CD4-positive, CD25-positive, alpha-beta regulatory T cell (primary cell): ENCODE measurements around the gene FAM228A. TPM values are rescaled to one million over a fixed set of nuclear protein-coding genes. Genes with fewer than 3 reads are reported as not detected.

Source experiments
- ATAC-seq, 2 donors: fragments of 150-1000 bp; cut with Tn5 transposase; one replicate each; pipeline ENCODE4 v1.10.0; 2021; ENCODE audit warnings: low read depth in 2 of 2, moderate number of reproducible peaks in 2 of 2, moderate library complexity in 1 of 2
- DNase-seq, 3 donors: peaks; one replicate each; pipeline versions ENCODE4 v3.0.0 to v3.0.0-alpha.2; 2012 to 2022; ENCODE audit warnings: mixed read lengths in 1 of 3
- H3K27ac ChIP-seq: one replicate; pipeline ENCODE4 v1.7.0; 2013; ENCODE audit warnings: mild to moderate bottlenecking, low read length; ENCODE audit not compliant: insufficient read depth, poor library complexity, severe bottlenecking
- H3K27me3 ChIP-seq: one replicate; pipeline ENCODE4 v1.7.0; 2013; ENCODE audit warnings: low read length; ENCODE audit not compliant: control insufficient read depth, insufficient read depth
- H3K36me3 ChIP-seq: one replicate; pipeline ENCODE4 v1.7.0; 2013; ENCODE audit warnings: mild to moderate bottlenecking, low read length, moderate library complexity; ENCODE audit not compliant: control insufficient read depth, insufficient read depth
- H3K4me1 ChIP-seq: 2 replicates; pipeline ENCODE4 v1.7.0; 2013; ENCODE audit warnings: mild to moderate bottlenecking, low read length; ENCODE audit not compliant: insufficient read depth, control insufficient read depth, poor library complexity, severe bottlenecking
- H3K4me3 ChIP-seq: one replicate; pipeline ENCODE4 v1.7.0; 2013; ENCODE audit warnings: low read depth, mild to moderate bottlenecking, low read length, moderate library complexity
- H3K9me3 ChIP-seq, 2 experiments: 1 replicate in 1 of 2; 2 replicates in 1 of 2; pipeline ENCODE4 v1.7.0; 2013; ENCODE audit warnings: low read length in 2 of 2, mild to moderate bottlenecking in 1 of 2, moderate library complexity in 1 of 2; ENCODE audit not compliant: control insufficient read depth in 2 of 2
- H3K27ac Mint-ChIP-seq, 3 donors: one replicate each; pipeline ENCODE4 v1.8.0; 2020 to 2022; ENCODE audit warnings: mild to moderate bottlenecking in 3 of 3, mixed read lengths in 3 of 3, moderate library complexity in 2 of 3
- H3K27me3 Mint-ChIP-seq: one replicate; pipeline ENCODE4 v1.8.0; 2022; ENCODE audit warnings: mild to moderate bottlenecking, mixed read lengths
- H3K36me3 Mint-ChIP-seq: one replicate; pipeline ENCODE4 v1.8.0; 2020; ENCODE audit warnings: mixed read lengths
- H3K4me1 Mint-ChIP-seq, 4 donors: one replicate each; pipeline ENCODE4 v1.8.0; 2020 to 2022; ENCODE audit warnings: mixed read lengths in 4 of 4, mild to moderate bottlenecking in 1 of 4
- H3K4me3 Mint-ChIP-seq, 4 donors: one replicate each; pipeline ENCODE4 v1.8.0; 2020 to 2022; ENCODE audit warnings: mild to moderate bottlenecking in 4 of 4, mixed read lengths in 4 of 4, moderate library complexity in 3 of 4
- H3K9me3 Mint-ChIP-seq, 7 donors: one replicate each; pipeline ENCODE4 v1.8.0; 2020 to 2022; ENCODE audit warnings: mixed read lengths in 7 of 7, mild to moderate bottlenecking in 3 of 7, moderate library complexity in 2 of 7
- polyA plus RNA-seq, 4 donors: library from polyadenylated mRNA; unstranded; fragments of 300-500 nt; fragmentation: Illumina TruSeq; gene quantifications; one replicate each; pipeline ENCODE4 v1.2.3, GENCODE V29; 2021
- total RNA-seq: library from RNA; stranded (reverse); gene quantifications from one replicate; pipeline ENCODE4 v1.2.3, GENCODE V29; 2022

Gene FAM228A
- total and polyA plus RNA-seq, 5 donors from 2014 or later: not detected

GRCh38 chr2:24233321-24233720 is 58.5 kb downstream of the FAM228A start:
- no peaks in the 10 kb centered on the region for H3K9me3 ChIP-seq
- H3K27me3 Mint-ChIP-seq: no peaks in the 10 kb centered on the region
- DNase-seq: no peak
- H3K27ac Mint-ChIP-seq: no peak overlapping the region
- peaks cover 13% of the 10 kb centered on the region for H3K36me3 Mint-ChIP-seq
- H3K36me3 ChIP-seq: peaks cover 22% of the 10 kb centered on the region
- H3K4me3 ChIP-seq: no peak overlapping the region
- H3K9me3 Mint-ChIP-seq: peaks cover 0 to 1% (median 0%) of the 10 kb centered on the region in 7 donors
- no peaks in the 10 kb centered on the region for H3K4me1 ChIP-seq
- no peak overlapping the region for H3K27ac ChIP-seq
- H3K27me3 ChIP-seq: no peaks in the 10 kb centered on the region
- peaks cover 0 to 16% (median 4%) of the 10 kb centered on the region in 4 donors for H3K4me1 Mint-ChIP-seq
- no peak for ATAC-seq
- H3K4me3 Mint-ChIP-seq: no peak overlapping the region

- H3K36me3 ChIP-seq: peaks cover 36% of the 10 kb centered on the region
- Mint-ChIP-seq H3K36me3 (peaks cover 17% of the 10 kb centered on the region), H3K4me1 (peaks cover 0 to 14% (median 5%) of the 10 kb centered on the region in 4 donors), H3K27ac (no peak overlapping the region), H3K27me3 (no peaks in the 10 kb centered on the region), H3K4me3 (no peak overlapping the region), H3K9me3 (peaks cover 0 to 1% (median 0%) of the 10 kb centered on the region in 7 donors)
- no peak overlapping the region for H3K27ac ChIP-seq
- H3K27me3 ChIP-seq: no peaks in the 10 kb centered on the region
- H3K9me3 ChIP-seq: no peaks in the 10 kb centered on the region
- no peaks in the 10 kb centered on the region for H3K4me1 ChIP-seq
- ATAC-seq (no peak), DNase-seq (no peak)
- no peak overlapping the region for H3K4me3 ChIP-seq
These were observed 62.5 kb downstream of the FAM228A start for GRCh38 chr2:24237313-24237712.

DNA sequence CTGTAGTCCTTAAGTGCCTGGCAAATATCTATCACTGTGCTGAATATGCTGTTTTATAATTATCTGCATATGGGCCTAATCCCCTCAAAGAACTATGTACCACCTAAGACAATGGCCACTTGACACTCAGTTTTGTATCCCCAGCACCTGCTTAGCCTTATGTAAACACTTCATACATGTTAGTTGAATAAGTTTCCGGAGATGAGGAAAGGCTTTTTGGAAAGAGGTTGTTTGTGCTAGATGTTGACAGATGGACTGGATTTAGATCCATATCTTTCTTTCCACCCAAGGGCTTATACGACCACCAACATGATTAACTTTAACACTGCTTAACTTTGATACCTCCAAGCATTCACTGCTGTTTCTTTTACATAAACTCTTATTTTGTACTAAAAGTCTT is 63.3 kb downstream of the FAM228A start:
- ATAC-seq: no peak
- H3K9me3 ChIP-seq: no peaks in the 10 kb centered on the region

GRCh38 chr2:24239553-24239952 is 64.7 kb downstream of the FAM228A start:
- H3K27me3 ChIP-seq: no peaks in the 10 kb centered on the region
- H3K36me3 ChIP-seq: peaks cover 46% of the 10 kb centered on the region
- ATAC-seq (no peak), DNase-seq (no peak)
- Mint-ChIP-seq H3K27me3 (no peaks in the 10 kb centered on the region), H3K36me3 (peaks cover 21% of the 10 kb centered on the region), H3K4me1 (peaks cover 0 to 16% (median 4%) of the 10 kb centered on the region in 4 donors), H3K9me3 (peaks cover 0 to 1% (median 0%) of the 10 kb centered on the region in 7 donors), H3K4me3 (no peak overlapping the region), H3K27ac (no peak overlapping the region)
- H3K4me1 ChIP-seq: no peaks in the 10 kb centered on the region
- H3K27ac ChIP-seq: no peak overlapping the region
- no peak overlapping the region for H3K4me3 ChIP-seq
- H3K9me3 ChIP-seq: no peaks in the 10 kb centered on the region

More for the DNA sequence above, 63.3 kb downstream of the FAM228A start:
- no peak overlapping the region for H3K4me3 Mint-ChIP-seq
- Histone ChIP-seq H3K27ac (no peak overlapping the region), H3K4me3 (no peak overlapping the region), H3K36me3 (peaks cover 40% of the 10 kb centered on the region), H3K27me3 (no peaks in the 10 kb centered on the region), H3K4me1 (no peaks in the 10 kb centered on the region)
- peaks cover 0 to 1% (median 0%) of the 10 kb centered on the region in 7 donors for H3K9me3 Mint-ChIP-seq
- peak overlapping the region in 1 of 3 donors; percentile 58 for H3K27ac Mint-ChIP-seq
- no peak for DNase-seq
- H3K36me3 Mint-ChIP-seq: peaks cover 21% of the 10 kb centered on the region
- peaks cover 0 to 14% (median 8%) of the 10 kb centered on the region in 4 donors for H3K4me1 Mint-ChIP-seq
- no peaks in the 10 kb centered on the region for H3K27me3 Mint-ChIP-seq

Other genes with a start within 250 kb of the FAM228A start
- 53.2 TPM for gene ATAD2B, start 247.9 kb upstream of the FAM228A start, total RNA-seq
- 1 to 10 TPM; 4.0 to 8.3 (median 7.0) TPM for gene ATAD2B, start 247.9 kb upstream of the FAM228A start, polyA plus RNA-seq
- 15.0 TPM for gene UBXN2A, start 234.6 kb upstream of the FAM228A start, total RNA-seq
- gene UBXN2A, start 234.6 kb upstream of the FAM228A start, polyA plus RNA-seq: 1 to 10 TPM; 7.7 to 9.8 (median 8.6) TPM
- gene MFSD2B, start 165.0 kb upstream of the FAM228A start, total RNA-seq: 0.39 TPM
- not detected for gene MFSD2B, start 165.0 kb upstream of the FAM228A start, polyA plus RNA-seq
- gene WDCP, start 127.7 kb upstream of the FAM228A start, total RNA-seq: 6.3 TPM
- 10 to 100 TPM in 1 of 4 donors, 1 to 10 TPM in 3; 3.4 to 11.0 (median 4.9) TPM for gene WDCP, start 127.7 kb upstream of the FAM228A start, polyA plus RNA-seq
- 1.1 TPM for gene FKBP1B, start 125.3 kb upstream of the FAM228A start, total RNA-seq
- gene FKBP1B, start 125.3 kb upstream of the FAM228A start, polyA plus RNA-seq: 1 to 10 TPM; 1.1 to 3.0 (median 1.6) TPM
- 62.3 TPM for gene SF3B6, start 98.7 kb upstream of the FAM228A start, total RNA-seq
- 100 to 1,000 TPM; 200 to 255 (median 224) TPM for gene SF3B6, start 98.7 kb upstream of the FAM228A start, polyA plus RNA-seq
- gene TP53I3, start 90.2 kb upstream of the FAM228A start, total RNA-seq: 1.5 TPM
- gene TP53I3, start 90.2 kb upstream of the FAM228A start, polyA plus RNA-seq: 1 to 10 TPM in 1 of 4 donors, under 1 TPM in 2, not detected in 1; 0.25 to 1.4 (median 0.69) TPM
- gene PFN4, start 51.7 kb upstream of the FAM228A start, total RNA-seq: not detected
- gene PFN4, start 51.7 kb upstream of the FAM228A start, polyA plus RNA-seq: not detected
- 11.6 TPM for gene FAM228B, start 51.6 kb upstream of the FAM228A start, total RNA-seq
- gene FAM228B, start 51.6 kb upstream of the FAM228A start, polyA plus RNA-seq: 1 to 10 TPM; 3.5 to 4.8 (median 4.1) TPM
- gene ITSN2, start 185.5 kb downstream of the FAM228A start, total RNA-seq: 115 TPM
- gene ITSN2, start 185.5 kb downstream of the FAM228A start, polyA plus RNA-seq: 10 to 100 TPM; 54.0 to 59.6 (median 57.9) TPM